Spleen (tissue), 11 donors: ENCODE results near the gene PROM1. TPM values are rescaled to one million over a fixed set of nuclear protein-coding genes. Genes with fewer than 3 reads are reported as not detected.

Source experiments
- DNase-seq: peaks from one replicate; pipeline ENCODE4 v3.0.0-alpha.2; 2020
- H3K27ac ChIP-seq, 8 donors: fragments of 200-600 bp; sonication (generic) in 7 of 8; 1 replicate in 4 of 8; 2 replicates in 4 of 8; pipeline versions ENCODE4 v1.5.0 to v1.8.0; 2016 to 2021; ENCODE audit warnings: inconsistent platforms in 4 of 8, mild to moderate bottlenecking in 4 of 8, moderate library complexity in 1 of 8
- H3K27me3 ChIP-seq, 7 donors: fragments of 200-600 bp; sonication (generic) in 6 of 7; replicated peaks in 1 of 7; 1 replicate in 4 of 7; 2 replicates in 3 of 7; pipeline versions ENCODE4 v1.5.0 to v1.8.0; 2016 to 2021; ENCODE audit warnings: inconsistent platforms in 3 of 7, mild to moderate bottlenecking in 1 of 7
- H3K36me3 ChIP-seq, 6 donors: fragments of 200-600 bp; sonication (generic) in 5 of 6; 1 replicate in 4 of 6; 2 replicates in 2 of 6; pipeline versions ENCODE4 v1.5.0 to v1.8.0; 2016 to 2021; ENCODE audit warnings: inconsistent platforms in 2 of 6
- H3K4me1 ChIP-seq, 6 donors: fragments of 200-600 bp; sonication (generic) in 5 of 6; 1 replicate in 3 of 6; 2 replicates in 3 of 6; pipeline versions ENCODE4 v1.5.0 to v1.8.0; 2016 to 2021; ENCODE audit warnings: inconsistent platforms in 3 of 6
- H3K4me3 ChIP-seq, 8 donors: fragments of 200-600 bp; sonication (generic) in 7 of 8; 1 replicate in 4 of 8; 2 replicates in 4 of 8; pipeline versions ENCODE4 v1.5.0 to v1.8.0; 2016 to 2021; ENCODE audit warnings: inconsistent platforms in 4 of 8, mild to moderate bottlenecking in 4 of 8, moderate library complexity in 2 of 8
- H3K9me3 ChIP-seq, 8 donors: fragments of 200-600 bp; sonication (generic) in 7 of 8; 1 replicate in 4 of 8; 2 replicates in 4 of 8; pipeline versions ENCODE4 v1.5.0 to v1.8.0; 2016 to 2021; ENCODE audit warnings: inconsistent platforms in 4 of 8
- CTCF ChIP-seq, 11 experiments: fragments of 200-600 bp in 7 of 11; fragments of 450-650 bp in 4 of 11; sonication (generic) in 4 of 11; IDR thresholded peaks in 8 of 11; conservative IDR thresholded peaks in 3 of 11; 1 replicate in 7 of 11; 2 replicates in 4 of 11; pipeline versions ENCODE4 v1.4.0 to v1.8.0; 2016 to 2021; ENCODE audit warnings: antibody characterized with exemption in 11 of 11, inconsistent platforms in 4 of 11, mild to moderate bottlenecking in 1 of 11
- POLR2A ChIP-seq, 3 donors: fragments of 450-650 bp; IDR thresholded peaks; one replicate each; pipeline ENCODE4 v1.5.1; 2017; ENCODE audit warnings: antibody characterized with exemption in 3 of 3, mild to moderate bottlenecking in 1 of 3
- POLR2AphosphoS5 ChIP-seq, 3 donors: sonication (generic); formaldehyde crosslinking; IDR thresholded peaks; one replicate each; pipeline ENCODE4 v1.5.1; 2017; ENCODE audit warnings: antibody characterized with exemption in 3 of 3
- WGBS, 5 donors: extraction: QIAGEN DNeasy Blood & Tissue Kit in 3 of 5; methylation state at CpG; one replicate each; pipeline versions ENCODE4 v1.1.5 to v1.1.7; 2013 to 2018; 5-methylcytosine and 5-hydroxymethylcytosine counted together
- intact Hi-C: fragments of 100-400 bp; cut with DNase I; formaldehyde crosslinking; loops from one replicate; pipeline ENCODE4 v1.15.0; 2023; ENCODE audit warnings: low total_unique reads
- polyA plus RNA-seq, 3 donors: library from polyadenylated mRNA; stranded (reverse); fragments of 200-250 nt; gene quantifications; one replicate each; pipeline ENCODE4 v1.2.1, GENCODE V29; 2013
- total RNA-seq, 7 donors: library from RNA; depleted of rRNA in 3 of 7; stranded (reverse); fragments of >200 nt in 3 of 7; fragmentation: NEBNext Ultra II Directional in 4 of 7; extraction: Animal tissue kit (Norgen Biotek cat#: 25700) in 4 of 7; gene quantifications; one replicate each; pipeline versions ENCODE4 v1.1.0 to v1.2.1, GENCODE V29; 2016 to 2021
- donor health status: healthy with polysubstance abuse.
- donor health status: DM: no; HTN: no; CAD: no; lungs with moderate emphysema.
- donor health status: DM: no; HTN: no; CAD: no.
- donor health status: Bipolar disorder and iron deficiency.
- donor health status: healthy.
- donor health status: DM: no; HTN: no; CAD: no.
- donor health status: DM: yes; HTN: yes; CAD: no.

Gene PROM1
- total and polyA plus RNA-seq, 10 donors = 0.15 to 4.6 (median 0.93) TPM

GRCh38 chr4:15942283-15942682 is 141.5 kb downstream of the PROM1 start:
- no peak for DNase-seq
- Histone ChIP-seq H3K27me3 (peaks cover 0 to 7% (median 0%) of the 10 kb centered on the region in 7 donors), H3K36me3 (no peaks in the 10 kb centered on the region), H3K27ac (no peak overlapping the region), H3K9me3 (no peaks in the 10 kb centered on the region), H3K4me3 (no peak overlapping the region), H3K4me1 (no peaks in the 10 kb centered on the region)
- intact Hi-C loops = no loop called here
- TF ChIP-seq POLR2A (IDR thresholded peaks at IDR 0.05) (no peak), POLR2AphosphoS5 (IDR thresholded peaks at IDR 0.05) (no peak), CTCF (IDR thresholded peaks at IDR 0.05 in 8 of 11, conservative IDR thresholded peaks at IDR 0.05 in 3 of 11) (no peak)
- WGBS, 5 donors = 79 to 97% (median 90%) methylated on average over 1 of the region's 1 CpG

- intact Hi-C loops = no loop called here
- DNase-seq = no peak
- Histone ChIP-seq H3K27ac (no peak within 1 kb of the TSS), H3K4me3 (no peak within 1 kb of the TSS), H3K36me3 (no peaks in the 10 kb centered on the region), H3K4me1 (no peaks in the 10 kb centered on the region), H3K9me3 (no peaks in the 10 kb centered on the region), H3K27me3 (peaks cover 0 to 13% (median 0%) of the 10 kb centered on the region in 7 donors)
- 47 to 60% (median 50%) methylated on average over 4 of the region's 4 CpGs for WGBS, 5 donors
- TF ChIP-seq POLR2AphosphoS5 (IDR thresholded peaks at IDR 0.05) = no peak
- TF ChIP-seq POLR2A (IDR thresholded peaks at IDR 0.05) = no peak
Observed at GRCh38 chr4:15938640-15939039, 145.2 kb downstream of the PROM1 start, which contains the start of gene FGFBP1. TSS of gene FGFBP1 (minus strand) at chr4:15938740. CDS start at chr4:15936632, 2,108 bp downstream.

- Histone ChIP-seq H3K9me3 (no peaks in the 10 kb centered on the region), H3K27me3 (peaks cover 0 to 13% (median 0%) of the 10 kb centered on the region in 7 donors), H3K36me3 (no peaks in the 10 kb centered on the region), H3K27ac (no peak overlapping the region), H3K4me1 (no peaks in the 10 kb centered on the region), H3K4me3 (no peak overlapping the region)
- TF ChIP-seq POLR2AphosphoS5 (IDR thresholded peaks at IDR 0.05) (no peak), CTCF (IDR thresholded peaks at IDR 0.05 in 8 of 11, conservative IDR thresholded peaks at IDR 0.05 in 3 of 11) (no peak), POLR2A (IDR thresholded peaks at IDR 0.05) (no peak)
- DNase-seq = no peak
- 49 to 73% (median 53%) methylated on average over 7 to 8 of the region's 8 CpGs for WGBS, 5 donors
- intact Hi-C loops = no loop called here
Observed at GRCh38 chr4:15938182-15938581, 145.6 kb downstream of the PROM1 start.

- intact Hi-C loops = no loop called here
- H3K9me3 ChIP-seq = no peaks in the 10 kb centered on the region
- no peak overlapping the region for H3K4me3 ChIP-seq
- H3K4me1 ChIP-seq = no peaks in the 10 kb centered on the region
- DNase-seq = no peak
- TF ChIP-seq POLR2AphosphoS5 (IDR thresholded peaks at IDR 0.05) (no peak), POLR2A (IDR thresholded peaks at IDR 0.05) (no peak), CTCF (IDR thresholded peaks at IDR 0.05 in 8 of 11, conservative IDR thresholded peaks at IDR 0.05 in 3 of 11) (no peak)
- peaks cover 0 to 16% (median 0%) of the 10 kb centered on the region in 7 donors for H3K27me3 ChIP-seq
- no peaks in the 10 kb centered on the region for H3K36me3 ChIP-seq
- H3K27ac ChIP-seq = no peak overlapping the region
- 68 to 87% (median 81%) methylated on average over 4 of the region's 4 CpGs for WGBS, 5 donors
Observed at GRCh38 chr4:15936495-15936894, 147.3 kb downstream of the PROM1 start.
